ENCODE data around the gene INPP4B. TPM values are rescaled to one million over a fixed set of nuclear protein-coding genes. Genes with fewer than 3 reads are reported as not detected.
"Not testable (repeated sequence)": the region's sequence is repeated elsewhere in the genome, so short reads cannot be mapped to it uniquely, and the experiment has no call there.

INPP4B gene
- total RNA-seq, 1 donor from 2014 or later: 10.4 TPM

DNA sequence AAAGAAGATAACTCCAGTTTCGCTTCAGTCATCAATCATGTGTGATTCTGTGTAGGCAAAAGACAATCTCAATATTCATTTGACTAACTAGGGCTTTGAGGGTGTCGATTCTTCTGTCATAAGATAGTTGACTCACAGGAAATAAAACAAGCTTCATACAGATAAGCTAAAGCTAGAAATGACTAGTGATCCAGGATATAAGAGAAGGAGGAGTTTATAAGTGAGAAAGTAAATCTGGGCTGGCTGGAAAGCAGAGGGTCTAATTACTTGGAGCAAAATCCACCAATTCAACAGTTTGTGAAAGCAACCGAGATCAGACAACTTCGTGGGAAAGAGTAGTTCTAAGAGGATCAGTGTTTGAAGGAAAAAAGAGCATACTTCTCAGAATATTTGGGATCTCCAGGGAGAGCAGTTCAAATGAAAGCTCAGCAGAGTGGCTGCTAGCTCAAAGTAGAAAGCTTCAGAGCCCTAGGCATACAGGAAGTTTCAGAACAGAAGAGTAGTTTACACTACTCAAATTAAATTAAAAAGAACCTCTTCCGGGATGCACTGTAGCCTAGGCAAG is 429.3 kb downstream of the INPP4B start:
- no peak for DNase-seq (ENCODE audit: low spot score)

DNA sequence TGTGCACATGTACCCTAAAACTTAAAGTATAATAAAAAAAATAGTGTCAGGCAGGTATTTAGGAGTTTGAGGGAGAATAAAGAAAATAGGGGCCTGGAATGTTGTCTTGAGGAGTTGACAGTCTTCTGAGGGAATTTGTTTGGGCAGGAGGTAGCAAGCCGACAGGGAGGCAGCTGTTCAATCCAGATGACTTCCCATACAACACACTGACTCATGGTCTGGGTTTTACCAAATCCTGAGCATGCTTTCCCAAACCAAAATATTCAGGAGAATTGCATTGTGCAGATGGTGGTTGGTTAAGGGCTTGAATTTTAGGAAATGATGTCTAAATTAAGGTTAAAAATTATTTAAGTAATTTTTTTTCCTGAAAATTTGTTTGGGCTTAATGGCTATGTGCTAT is 430.0 kb downstream of the INPP4B start:
- DNase-seq (ENCODE audit: low spot score): no peak

DNA sequence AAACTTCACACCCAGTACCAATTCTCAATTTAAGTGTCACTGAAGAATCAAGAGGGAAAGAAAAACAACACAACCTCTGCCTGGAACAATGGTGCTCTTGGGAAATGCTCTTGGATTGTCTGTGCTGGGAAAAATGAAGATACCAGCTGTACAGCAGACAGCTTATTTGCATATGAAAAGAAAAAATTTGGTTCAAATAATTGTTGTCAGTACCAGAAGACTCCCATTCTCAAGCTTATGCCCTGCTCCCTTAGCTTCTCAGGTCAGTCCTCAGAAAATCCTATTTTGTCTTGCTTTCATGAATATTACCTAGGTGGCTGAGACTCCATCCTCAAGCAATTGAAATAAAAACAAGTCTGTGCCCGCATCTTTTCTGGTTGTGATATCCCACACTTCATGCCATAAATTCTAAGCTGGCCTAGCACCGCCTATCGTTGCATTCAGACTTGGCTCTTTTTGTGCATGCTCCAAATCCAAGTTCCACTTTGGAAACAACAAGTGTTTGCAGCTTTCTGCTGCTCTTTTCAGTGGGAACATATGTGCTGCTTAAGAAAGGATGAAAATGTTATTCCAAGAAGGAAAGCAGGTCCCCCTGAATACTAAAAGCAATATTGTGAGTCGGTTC is 431.6 kb downstream of the INPP4B start:
- no peak for DNase-seq (ENCODE audit: low spot score)

DNA sequence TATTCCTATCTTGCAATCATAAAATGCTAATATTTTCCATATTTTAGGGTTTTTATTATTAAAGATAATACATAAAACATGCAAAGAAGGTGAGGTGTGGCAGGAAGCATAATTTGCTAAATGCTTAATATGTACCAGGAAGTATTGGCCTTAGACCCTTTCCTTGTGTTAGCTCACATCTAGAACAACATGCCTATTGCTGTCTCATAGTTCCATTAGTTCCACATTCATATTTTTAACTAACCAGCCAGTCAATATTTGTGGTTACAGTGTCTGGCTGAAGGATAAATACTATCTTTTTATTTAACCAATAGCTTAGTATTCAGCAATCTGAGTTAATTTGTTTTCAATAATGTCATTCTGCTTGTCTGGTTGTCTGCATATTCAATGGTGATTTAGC is 432.6 kb downstream of the INPP4B start:
- no peak for DNase-seq (ENCODE audit: low spot score)

DNA sequence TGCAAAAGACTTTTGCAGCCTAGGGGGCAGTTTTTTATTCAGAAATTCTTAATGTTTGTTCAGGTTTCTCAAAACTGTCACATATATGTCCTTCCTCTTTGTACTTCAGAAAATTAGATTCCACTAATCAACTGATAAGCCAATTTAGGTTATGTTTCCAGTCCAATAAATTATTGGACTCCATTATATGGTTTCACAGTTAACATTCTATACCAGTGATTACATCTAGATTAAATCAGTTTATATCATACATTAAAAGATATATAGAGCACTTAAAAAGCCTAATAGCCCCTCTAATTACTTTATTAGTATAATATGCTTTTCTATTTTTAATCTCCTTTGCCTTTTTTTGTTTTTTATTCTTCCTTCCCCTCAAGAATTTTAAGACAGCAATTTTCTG is 434.1 kb downstream of the INPP4B start:
- no peak for DNase-seq (ENCODE audit: low spot score)

DNA sequence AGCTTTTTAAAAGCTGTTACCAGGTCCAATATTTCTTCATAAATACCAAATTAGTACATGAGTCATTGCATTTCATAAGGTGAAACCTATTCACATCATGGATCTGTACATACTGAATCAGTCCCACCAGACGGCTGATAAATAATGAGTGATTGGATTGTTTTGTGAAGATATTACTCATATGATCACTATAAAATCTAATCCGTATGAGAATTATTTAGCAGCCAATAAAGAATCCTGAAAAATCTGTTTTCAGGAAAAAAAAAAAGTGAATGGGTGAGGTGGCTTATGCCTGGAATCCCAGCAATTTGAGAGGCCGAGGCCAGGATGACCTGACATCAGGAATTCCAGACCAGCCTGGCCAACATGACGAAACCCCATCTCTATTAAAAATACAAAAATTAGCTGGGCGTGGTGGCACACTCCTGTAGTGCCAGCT is 438.1 kb downstream of the INPP4B start:
- DNase-seq (ENCODE audit: low spot score): no peak

DNA sequence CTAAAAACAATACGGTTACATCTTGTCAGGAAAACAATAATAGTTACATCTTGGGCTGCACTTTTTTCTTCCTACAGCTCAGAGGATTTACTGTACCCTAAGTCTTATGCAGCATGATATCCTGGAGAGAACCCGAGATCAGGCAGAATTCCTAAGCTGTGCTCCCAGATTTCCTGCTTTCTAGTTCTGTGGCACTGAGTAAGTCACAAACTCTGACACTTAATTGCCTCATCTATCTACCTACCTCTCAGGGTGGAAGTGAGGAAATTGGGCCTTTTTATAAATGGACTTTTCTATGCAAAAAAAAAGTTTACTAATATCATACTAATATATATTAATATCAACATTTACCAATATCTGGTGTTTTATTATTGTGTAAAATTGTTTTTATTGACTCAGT is 438.5 kb downstream of the INPP4B start:
- no peak for DNase-seq (ENCODE audit: low spot score)

DNA sequence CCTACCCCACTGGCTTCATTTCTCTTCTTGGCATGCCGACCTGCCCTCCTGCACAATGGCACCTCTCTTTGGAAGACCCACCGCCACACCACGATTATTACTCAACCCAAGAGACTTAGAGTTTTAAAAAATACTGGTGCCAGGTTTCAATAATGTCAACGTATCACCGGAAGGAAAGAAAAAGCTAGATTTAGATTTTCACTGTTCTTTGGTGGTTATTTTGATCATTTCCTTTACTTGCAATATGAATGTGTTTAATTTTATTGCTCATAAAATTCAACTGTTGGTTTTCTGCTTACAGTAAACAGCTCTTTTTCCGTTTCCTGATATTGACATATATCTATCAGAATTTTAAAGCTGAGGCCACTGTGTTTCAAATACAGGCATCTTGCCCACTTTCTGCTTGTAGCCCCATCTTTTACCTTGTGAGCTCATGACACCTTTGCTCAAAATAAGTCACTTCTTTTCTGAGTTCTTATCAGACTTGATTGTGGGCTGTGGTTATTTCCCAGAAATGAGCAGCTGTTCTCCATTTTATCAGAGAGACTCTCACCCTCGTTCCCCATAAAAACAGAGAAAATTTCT is 439.1 kb downstream of the INPP4B start:
- no peak for DNase-seq (ENCODE audit: low spot score)

DNA sequence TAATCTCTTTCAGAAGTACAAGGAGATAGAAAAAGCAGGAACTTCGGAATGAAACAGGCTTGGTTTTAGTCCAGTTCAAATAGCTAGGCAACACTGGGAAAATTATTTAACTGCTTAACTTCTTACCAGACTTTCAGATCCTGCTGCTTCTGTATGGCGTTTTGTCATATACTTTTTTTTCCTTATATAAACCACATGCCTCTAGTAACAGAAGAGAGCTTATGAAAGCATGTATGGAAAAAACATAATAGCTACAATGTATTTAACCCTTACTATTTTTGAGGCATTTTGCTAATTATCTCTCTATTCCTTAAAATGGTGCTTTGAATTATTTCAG is 439.6 kb downstream of the INPP4B start:
- DNase-seq (ENCODE audit: low spot score): no peak

DNA sequence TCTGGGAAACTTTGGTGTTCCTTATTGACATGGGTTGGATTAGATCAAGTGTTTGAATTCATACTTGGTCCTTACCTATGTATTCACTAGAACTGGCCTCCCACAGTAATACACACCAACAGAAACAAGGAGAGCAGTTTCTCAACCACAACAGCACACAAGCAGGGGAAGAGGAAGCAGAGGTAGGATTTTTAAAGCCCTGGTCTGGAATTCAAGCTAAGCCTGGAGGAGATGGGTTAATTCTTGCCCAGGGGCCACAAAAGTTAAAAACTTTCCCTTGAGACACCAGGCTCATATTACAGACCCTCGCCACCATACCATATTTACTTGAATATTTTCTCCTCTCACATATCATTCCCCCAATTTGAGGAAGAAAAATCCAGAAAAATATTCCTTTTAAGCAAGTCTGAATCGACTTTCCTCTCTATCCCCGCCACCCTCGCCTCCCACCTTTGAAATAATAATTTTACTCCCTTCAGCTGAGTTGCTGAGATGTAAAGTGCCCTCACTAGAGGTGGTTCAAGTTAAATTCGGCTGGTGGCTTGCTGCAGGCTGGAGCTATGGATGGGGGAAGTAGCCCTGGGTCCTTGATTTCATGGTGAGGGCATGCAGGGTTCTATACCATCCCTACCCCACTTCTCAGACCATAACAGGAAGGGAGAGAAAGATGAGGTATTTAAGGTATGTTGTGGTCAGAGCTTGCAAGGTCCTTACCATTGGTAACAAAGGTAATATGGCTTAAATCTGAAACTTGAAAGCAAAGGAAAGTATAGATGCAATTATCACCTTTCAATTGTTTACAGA is 440.2 kb downstream of the INPP4B start:
- DNase-seq (ENCODE audit: low spot score): no peak

DNA sequence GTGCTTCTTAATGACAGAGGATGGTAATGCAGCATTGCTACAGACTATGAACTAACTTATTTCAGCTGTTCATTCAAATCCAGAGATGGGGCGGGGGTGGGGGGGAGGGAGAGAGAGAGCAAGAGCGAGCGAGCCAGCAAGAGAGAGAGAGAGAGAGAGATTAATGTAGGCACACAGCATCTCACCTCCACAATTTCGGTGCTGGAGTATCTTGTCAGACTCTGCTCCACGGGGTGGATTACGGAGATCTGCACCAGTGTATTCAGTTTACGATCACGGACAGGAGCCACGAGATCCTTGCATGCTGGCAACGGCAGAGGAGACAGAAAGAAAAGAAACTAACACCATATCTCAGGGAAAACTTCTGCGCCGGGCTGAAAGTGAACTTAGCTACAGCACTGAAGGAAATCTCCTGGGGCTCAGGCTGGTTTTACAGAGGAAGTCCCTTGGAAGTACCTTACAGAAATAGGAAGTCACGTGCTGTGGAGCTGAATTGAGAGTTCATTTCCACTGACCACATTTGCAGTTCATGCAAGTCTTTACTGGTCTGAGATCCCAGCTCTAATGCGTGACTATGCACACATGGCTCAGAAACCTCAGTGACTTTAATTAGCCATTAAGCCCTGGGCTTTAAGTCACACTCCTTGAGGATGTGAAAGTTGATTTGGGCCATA is 440.9 kb downstream of the INPP4B start:
- no peak for DNase-seq (ENCODE audit: low spot score)

DNA sequence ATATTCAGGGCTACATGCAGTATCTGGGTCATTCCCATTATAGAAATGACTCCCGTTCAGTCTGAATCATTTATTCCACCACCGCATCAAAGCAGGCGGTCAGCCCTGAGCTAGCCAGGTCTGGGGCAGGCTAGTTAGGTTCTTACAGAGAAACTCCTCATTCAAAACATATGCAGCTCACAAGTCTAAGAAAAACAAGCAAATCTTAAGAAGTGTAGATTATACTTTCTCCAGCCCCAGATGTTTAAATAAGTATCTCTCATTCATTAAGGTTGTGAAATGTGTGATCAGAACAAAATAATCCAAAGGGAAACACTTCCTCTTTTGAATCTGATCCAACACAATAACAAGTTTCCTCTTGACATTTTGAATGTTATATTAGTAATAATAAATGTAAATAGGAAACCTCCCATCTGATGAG is 441.9 kb downstream of the INPP4B start:
- DNase-seq (ENCODE audit: low spot score): no peak

DNA sequence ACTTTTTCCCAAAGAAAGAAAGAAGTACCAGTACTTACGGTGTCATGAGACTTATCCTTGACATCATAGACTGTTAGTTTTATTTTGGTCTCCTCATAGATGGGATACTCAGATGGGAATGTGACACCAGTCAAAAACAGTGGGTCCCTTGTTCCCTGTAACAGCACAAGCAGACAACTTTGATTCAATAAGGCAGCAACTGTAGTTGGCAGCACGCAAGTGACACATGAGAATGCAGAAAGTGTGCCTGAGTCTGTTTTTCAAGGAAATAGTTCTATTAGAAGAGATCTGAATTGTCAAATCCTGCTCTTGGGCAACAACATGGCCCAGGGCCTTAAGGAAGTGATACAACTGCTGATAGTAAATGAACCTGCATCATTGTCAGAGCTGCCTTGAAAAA is 443.2 kb downstream of the INPP4B start:
- DNase-seq (ENCODE audit: low spot score): no peak

DNA sequence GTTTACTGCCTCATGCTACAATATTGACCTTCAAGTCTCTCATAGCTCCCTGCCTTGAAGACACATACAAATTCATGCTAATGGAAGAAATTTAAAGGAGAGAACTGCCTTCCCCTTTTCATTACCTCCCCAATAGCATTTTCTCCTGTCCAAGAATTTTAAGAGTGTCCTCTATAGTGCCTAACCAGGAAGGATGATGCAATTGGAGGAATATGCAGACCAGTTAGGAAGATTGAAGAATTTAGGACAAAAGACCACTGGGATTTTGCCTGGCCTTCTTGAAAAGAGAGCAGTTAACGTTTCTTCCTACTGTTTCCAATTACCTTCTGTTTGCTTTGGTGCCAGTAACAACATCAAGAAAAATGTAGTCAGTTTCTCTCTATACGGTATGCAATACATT is 443.9 kb downstream of the INPP4B start:
- DNase-seq (ENCODE audit: low spot score): no peak

DNA sequence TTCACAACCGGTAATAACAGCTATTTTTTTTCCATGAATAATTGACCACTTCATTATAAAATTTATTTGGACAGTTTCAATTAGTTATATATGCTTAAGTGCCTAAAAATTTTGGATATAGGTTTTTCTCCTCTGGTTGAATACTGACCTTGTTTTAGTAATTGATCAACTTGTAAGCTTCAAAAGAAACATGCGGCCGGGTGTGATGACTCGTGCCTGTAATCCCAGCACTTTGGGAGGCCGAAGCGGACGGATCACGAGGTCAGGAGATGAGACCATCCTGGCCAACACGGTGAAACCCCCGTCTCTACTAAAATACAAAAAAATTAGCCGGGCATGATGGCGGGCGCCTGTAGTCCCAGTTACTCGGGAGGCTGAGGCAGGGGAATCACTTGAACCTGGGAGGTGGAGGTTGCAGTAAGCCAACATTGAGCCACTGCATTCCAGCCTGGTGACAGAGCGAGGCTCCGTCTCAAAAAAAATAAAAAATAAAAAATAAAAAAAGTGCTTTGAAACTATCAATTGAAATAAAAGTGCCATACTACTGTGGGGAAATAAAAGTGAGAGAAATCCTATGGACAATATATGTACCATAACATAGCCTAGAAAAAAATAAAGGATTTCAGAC is 448.6 kb downstream of the INPP4B start:
- not testable (repeated sequence) for DNase-seq (ENCODE audit: low spot score)

DNA sequence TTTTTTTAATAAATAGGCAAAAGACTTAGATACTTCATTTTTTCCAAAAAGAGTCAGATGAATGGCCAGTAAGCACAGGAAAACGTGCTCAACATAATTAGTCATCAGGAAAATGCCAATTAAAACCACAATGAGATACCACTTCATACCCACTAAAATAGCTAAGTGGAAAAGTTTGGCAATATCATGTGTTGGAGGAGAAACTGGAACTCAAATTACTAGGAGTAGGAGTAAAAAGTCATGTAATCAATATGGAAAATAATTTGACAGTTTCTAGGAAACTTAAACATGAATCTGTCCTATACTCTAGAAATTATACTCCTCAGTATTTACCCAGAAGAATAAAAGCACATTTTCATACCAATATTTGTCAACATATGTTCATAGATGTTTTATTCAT is 449.8 kb downstream of the INPP4B start:
- DNase-seq (ENCODE audit: low spot score): no peak

DNA sequence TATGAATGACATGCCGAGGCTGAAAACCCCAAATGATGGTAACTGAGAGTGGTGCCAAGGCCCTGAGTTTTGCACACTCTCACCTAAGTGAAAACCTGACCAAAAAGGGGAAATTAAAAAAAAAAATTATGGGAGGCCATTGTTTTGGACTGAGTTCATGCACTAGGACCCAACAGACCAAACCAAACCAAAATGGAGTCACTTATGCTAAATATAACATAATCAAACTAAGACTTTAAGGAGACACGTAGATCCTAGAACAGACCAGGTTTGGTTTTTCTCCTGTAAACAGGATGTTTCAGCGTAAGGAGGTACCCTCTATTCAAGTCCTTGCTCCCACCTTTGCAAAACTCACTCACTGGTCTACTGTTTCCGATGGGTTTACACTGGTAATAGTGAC is 453.0 kb downstream of the INPP4B start:
- no peak for DNase-seq (ENCODE audit: low spot score)

DNA sequence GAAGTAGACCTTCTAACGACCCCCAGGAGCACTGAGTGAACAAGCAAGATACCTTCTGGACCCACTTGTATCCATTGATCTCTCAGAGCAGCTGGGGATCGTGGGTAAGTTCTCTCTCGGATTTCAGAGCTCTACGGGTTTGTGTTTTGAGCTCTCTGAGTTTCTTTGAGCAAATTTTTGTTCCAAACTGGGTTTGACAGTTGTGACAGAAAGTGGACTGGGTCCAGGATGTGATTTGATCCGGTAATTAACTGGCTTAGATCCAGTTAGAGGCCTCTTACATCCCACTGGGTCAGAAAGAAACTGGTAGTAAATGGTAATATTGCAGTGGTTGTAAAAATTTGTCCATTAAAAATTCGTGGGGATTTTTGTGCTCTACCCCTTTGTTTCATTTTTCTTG is 459.2 kb downstream of the INPP4B start:
- DNase-seq (ENCODE audit: low spot score): no peak

DNA sequence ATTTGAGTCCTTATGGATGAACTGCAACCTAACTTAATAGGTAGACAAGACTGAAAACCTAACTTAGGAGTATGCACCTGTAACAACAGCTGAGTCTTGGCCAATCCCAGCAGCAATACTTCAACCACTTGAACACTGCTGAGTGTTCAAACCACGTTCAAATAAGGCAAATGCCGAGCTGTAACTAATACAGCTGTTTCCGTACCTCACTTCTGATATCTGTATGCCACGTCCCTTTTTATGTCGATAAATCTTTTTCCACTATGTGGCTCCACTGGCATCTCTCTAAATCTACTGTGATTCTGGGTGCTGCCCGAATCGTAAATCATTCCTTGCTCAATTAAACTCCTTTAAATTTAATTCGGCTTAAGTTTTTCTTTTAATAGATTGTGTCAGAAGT is 459.7 kb downstream of the INPP4B start:
- no peak for DNase-seq (ENCODE audit: low spot score)

DNA sequence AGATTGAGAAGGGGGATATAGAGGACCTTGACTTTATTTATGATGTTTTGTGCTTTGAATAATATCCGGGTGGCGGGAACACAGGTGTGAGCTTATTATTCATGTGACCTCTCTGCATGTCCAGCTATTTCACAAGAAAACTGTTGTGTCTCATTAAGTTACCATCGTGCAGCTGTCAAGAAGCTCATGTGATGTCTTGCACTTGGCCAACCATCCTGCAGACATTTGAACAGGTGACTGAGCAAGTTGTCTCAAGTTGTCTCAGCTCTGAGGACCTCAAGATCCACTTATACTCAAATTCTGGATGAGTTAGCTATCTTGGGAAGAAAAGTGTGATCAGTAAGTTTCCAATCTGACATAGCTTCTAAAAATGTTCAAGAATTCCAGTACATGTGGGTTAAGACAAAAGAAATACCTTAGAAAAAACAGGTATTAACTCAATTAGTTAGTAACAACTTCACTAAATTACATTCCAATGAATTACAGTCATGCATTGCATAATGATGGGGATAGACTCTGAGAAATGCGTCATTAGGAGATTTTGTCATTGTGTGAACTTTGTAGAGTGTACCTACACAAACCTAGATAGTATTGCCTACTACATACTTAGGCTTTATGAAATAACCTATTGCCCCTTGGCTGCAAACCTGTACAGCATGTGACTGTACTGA is 462.2 kb downstream of the INPP4B start:
- no peak for DNase-seq (ENCODE audit: low spot score)

DNA sequence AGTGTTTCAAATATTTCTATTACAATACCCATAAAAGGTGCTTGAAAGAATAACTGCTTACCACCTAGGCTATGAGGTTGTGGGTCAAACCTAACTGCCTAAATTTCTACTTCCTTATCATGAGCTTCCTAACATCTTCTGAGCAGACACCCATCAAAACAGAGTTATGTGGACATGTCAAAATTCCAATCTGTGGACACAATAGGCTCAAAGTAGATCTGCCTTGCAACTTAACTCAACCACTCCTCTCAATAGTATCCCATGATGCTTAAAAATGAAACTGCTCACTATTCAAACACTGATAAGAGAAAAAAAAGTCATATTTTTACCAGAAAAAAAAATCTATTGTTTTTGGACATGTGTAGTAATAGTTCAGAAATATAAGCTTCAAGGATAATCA is 462.7 kb downstream of the INPP4B start:
- no peak for DNase-seq (ENCODE audit: low spot score)

All from mesenteric fat pad (tissue), 1 donor.